CD4-positive, alpha-beta memory T cell (primary cell): ENCODE results near the gene SCO1. TPM values are rescaled to one million over a fixed set of nuclear protein-coding genes. Genes with fewer than 3 reads are reported as not detected.

Experiments
- CTCF ChIA-PET: fragments of 350-600 bp; sonication (Branson Sonifier 250); formaldehyde crosslinking; loops from one replicate; lab custom pipeline; 2021; ENCODE audit warnings: inconsistent platforms; ENCODE audit not compliant: partially characterized antibody; lab: Charles Lee
- POLR2A ChIA-PET: fragments of 350-600 bp; sonication (Branson Sonifier 250); formaldehyde crosslinking; loops from one replicate; lab custom pipeline; 2021; ENCODE audit not compliant: partially characterized antibody; lab: Charles Lee
- DNase-seq, 5 donors: peaks; one replicate each; pipeline versions ENCODE4 v3.0.0 to v3.0.0-alpha.2; 2020 to 2022; ENCODE audit warnings: mixed read lengths in 1 of 5
- H3K27ac ChIP-seq: one replicate; pipeline ENCODE4 v1.7.0; 2013; ENCODE audit warnings: low read depth, low read length
- H3K27me3 ChIP-seq: 2 replicates; pipeline ENCODE4 v1.7.0; 2013; ENCODE audit warnings: mild to moderate bottlenecking, low read length, moderate library complexity; ENCODE audit not compliant: insufficient read depth
- H3K36me3 ChIP-seq: 2 replicates; pipeline ENCODE4 v1.7.0; 2013; ENCODE audit warnings: mild to moderate bottlenecking, low read length, moderate library complexity; ENCODE audit not compliant: insufficient read depth
- H3K4me1 ChIP-seq: 2 replicates; pipeline ENCODE4 v1.7.0; 2013; ENCODE audit warnings: mild to moderate bottlenecking, low read length, moderate library complexity; ENCODE audit not compliant: insufficient read depth
- H3K4me3 ChIP-seq, 2 donors: one replicate each; pipeline ENCODE4 v1.7.0; 2013; ENCODE audit warnings: low read length in 2 of 2, mild to moderate bottlenecking in 1 of 2
- H3K9me3 ChIP-seq, 2 donors: one replicate each; pipeline ENCODE4 v1.7.0; 2013; ENCODE audit warnings: low read length in 2 of 2, control low read depth in 1 of 2; ENCODE audit not compliant: control insufficient read depth in 1 of 2
- H3K27ac Mint-ChIP-seq, 7 donors: one replicate each; pipeline ENCODE4 v1.8.0; 2020 to 2021; ENCODE audit warnings: mixed read lengths in 7 of 7, mild to moderate bottlenecking in 6 of 7, inconsistent platforms in 3 of 7, moderate library complexity in 3 of 7
- H3K27me3 Mint-ChIP-seq, 2 donors: one replicate each; pipeline ENCODE4 v1.8.0; 2020 to 2021; ENCODE audit warnings: mixed read lengths in 2 of 2
- H3K36me3 Mint-ChIP-seq, 2 donors: one replicate each; pipeline ENCODE4 v1.8.0; 2020 to 2021; ENCODE audit warnings: mixed read lengths in 2 of 2, inconsistent platforms in 1 of 2, mild to moderate bottlenecking in 1 of 2
- H3K4me1 Mint-ChIP-seq, 4 donors: one replicate each; pipeline ENCODE4 v1.8.0; 2020 to 2021; ENCODE audit warnings: mixed read lengths in 4 of 4, mild to moderate bottlenecking in 1 of 4
- H3K4me3 Mint-ChIP-seq, 8 donors: one replicate each; pipeline ENCODE4 v1.8.0; 2020 to 2021; ENCODE audit warnings: mixed read lengths in 8 of 8, mild to moderate bottlenecking in 7 of 8, moderate library complexity in 6 of 8, inconsistent platforms in 3 of 8
- H3K9me3 Mint-ChIP-seq, 8 donors: one replicate each; pipeline ENCODE4 v1.8.0; 2020 to 2021; ENCODE audit warnings: mixed read lengths in 8 of 8, mild to moderate bottlenecking in 5 of 8, inconsistent platforms in 3 of 8, moderate library complexity in 1 of 8
- intact Hi-C: fragments of 100-400 bp; cut with micrococcal nuclease; formaldehyde crosslinking; loops from one replicate; pipeline ENCODE4 v1.15.1; 2023
- polyA plus RNA-seq, 2 donors: library from polyadenylated mRNA; unstranded; fragments of 300-500 nt; fragmentation: Illumina TruSeq; gene quantifications; one replicate each; pipeline ENCODE4 v1.2.3, GENCODE V29; 2021
- total RNA-seq, 2 experiments: library from RNA; stranded (reverse); gene quantifications; one replicate each; pipeline ENCODE4 v1.2.3, GENCODE V29; 2021

SCO1 gene
- total and polyA plus RNA-seq, 4 experiments from 2014 or later = 12.9 to 26.1 (median 23.1) TPM

DNA sequence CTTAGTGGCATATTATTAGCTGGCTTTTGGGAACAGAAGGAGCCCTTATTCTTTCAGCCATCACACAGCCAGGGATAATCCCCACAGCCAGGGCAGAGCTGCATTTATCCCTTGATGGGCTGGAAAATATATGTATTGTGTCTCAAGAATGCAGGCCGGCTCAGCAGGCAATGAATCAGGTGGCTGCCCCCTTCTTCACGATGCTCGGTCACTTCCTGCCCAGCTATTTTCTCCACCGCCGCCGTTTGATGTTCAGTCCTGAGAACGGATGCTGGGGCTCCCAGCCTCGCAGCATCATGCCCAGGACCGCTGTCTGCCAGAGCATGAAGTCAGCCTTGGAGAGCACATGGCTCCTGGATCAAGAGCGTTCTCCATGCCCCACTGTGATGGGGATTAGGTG is 35.9 kb downstream of the SCO1 start:
- no peak overlapping the region for H3K27ac Mint-ChIP-seq
- H3K9me3 Mint-ChIP-seq = no peaks in the 10 kb centered on the region
- intact Hi-C loops = no loop called here

GRCh38 chr17:10657879-10658278 is 39.5 kb downstream of the SCO1 start:
- H3K36me3 ChIP-seq = no peaks in the 10 kb centered on the region
- peaks cover 0 to 1% (median 0%) of the 10 kb centered on the region in 8 donors for H3K9me3 Mint-ChIP-seq
- CTCF ChIA-PET = interaction anchor here (1.5 kb wide), 1 partner anchor 12 kb away, joined by 9 read pairs; no protein-coding TSS in a partner anchor
- H3K4me3 ChIP-seq = no peak overlapping the region
- H3K36me3 Mint-ChIP-seq = peaks cover 12 to 13% of the 10 kb centered on the region in 2 donors
- H3K27ac Mint-ChIP-seq = no peak overlapping the region
- no peaks in the 10 kb centered on the region for H3K27me3 ChIP-seq
- H3K27ac ChIP-seq = no peak overlapping the region
- no peaks in the 10 kb centered on the region for H3K9me3 ChIP-seq
- DNase-seq = no peak
- no peaks in the 10 kb centered on the region for H3K4me1 ChIP-seq
- POLR2A ChIA-PET = no interaction called here
- H3K4me1 Mint-ChIP-seq = peaks cover 4 to 14% (median 11%) of the 10 kb centered on the region in 4 donors
- intact Hi-C loops = no loop called here
- H3K27me3 Mint-ChIP-seq = no peaks in the 10 kb centered on the region
- no peak overlapping the region for H3K4me3 Mint-ChIP-seq

More for the DNA sequence above, 35.9 kb downstream of the SCO1 start:
- no peak for DNase-seq
- Histone ChIP-seq H3K4me3 (no peak overlapping the region), H3K36me3 (no peaks in the 10 kb centered on the region), H3K4me1 (no peaks in the 10 kb centered on the region), H3K9me3 (no peaks in the 10 kb centered on the region), H3K27ac (no peak overlapping the region), H3K27me3 (no peaks in the 10 kb centered on the region)
- H3K4me3 Mint-ChIP-seq = no peak overlapping the region
- CTCF ChIA-PET = interaction anchor here (0.7 to 6.4 kb wide), 5 partner anchors 9 to 183 kb away, joined by 3 to 26 read pairs (median 3); no protein-coding TSS in a partner anchor
- peaks cover 17 to 18% of the 10 kb centered on the region in 2 donors for H3K36me3 Mint-ChIP-seq
- no peaks in the 10 kb centered on the region for H3K4me1 Mint-ChIP-seq
- POLR2A ChIA-PET = no interaction called here
- no peaks in the 10 kb centered on the region for H3K27me3 Mint-ChIP-seq

DNA sequence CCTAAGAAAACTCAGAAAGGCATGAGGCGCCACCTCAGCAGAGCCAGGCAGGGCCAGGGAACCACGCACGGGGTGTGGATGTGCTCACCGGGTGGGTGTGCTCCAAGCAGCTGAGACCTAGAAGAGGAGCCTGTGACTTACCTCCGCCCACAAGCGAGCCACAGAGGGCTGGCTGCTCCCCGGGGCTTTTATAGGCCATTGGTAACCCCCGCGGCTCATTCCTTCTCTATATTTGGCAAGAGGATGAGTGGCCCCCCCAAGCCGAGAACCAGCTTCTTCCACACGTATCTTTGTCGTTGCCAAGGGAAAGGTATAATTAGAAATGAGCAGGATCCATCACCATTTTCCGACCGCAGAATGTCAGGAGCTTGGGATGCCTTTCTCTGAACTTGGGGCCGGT is 40.2 kb downstream of the SCO1 start, which contains the start of gene MYH3:
Gene MYH3, minus strand, starts transcription at position 162 of the 400 bp plus-strand sequence. CDS start 2,245 bp downstream, outside the sequence.
- Histone ChIP-seq H3K9me3 (no peaks in the 10 kb centered on the region), H3K27ac (no peak within 1 kb of the TSS), H3K4me1 (no peaks in the 10 kb centered on the region), H3K27me3 (no peaks in the 10 kb centered on the region), H3K4me3 (no peak within 1 kb of the TSS), H3K36me3 (no peaks in the 10 kb centered on the region)
- ChIA-PET CTCF (interaction anchor here (1.5 kb wide), 1 partner anchor 11 kb away, joined by 9 read pairs; no protein-coding TSS in a partner anchor), POLR2A (no interaction called here)
- no peak for DNase-seq
- Mint-ChIP-seq H3K36me3 (peaks cover 12 to 13% of the 10 kb centered on the region in 2 donors), H3K9me3 (peaks cover 0 to 1% (median 0%) of the 10 kb centered on the region in 8 donors), H3K4me3 (peak within 1 kb of the TSS in 1 of 8 donors; percentile 38), H3K27me3 (no peaks in the 10 kb centered on the region), H3K27ac (no peak within 1 kb of the TSS), H3K4me1 (peaks cover 5 to 16% (median 12%) of the 10 kb centered on the region in 4 donors)
- intact Hi-C loops = no loop called here

DNA sequence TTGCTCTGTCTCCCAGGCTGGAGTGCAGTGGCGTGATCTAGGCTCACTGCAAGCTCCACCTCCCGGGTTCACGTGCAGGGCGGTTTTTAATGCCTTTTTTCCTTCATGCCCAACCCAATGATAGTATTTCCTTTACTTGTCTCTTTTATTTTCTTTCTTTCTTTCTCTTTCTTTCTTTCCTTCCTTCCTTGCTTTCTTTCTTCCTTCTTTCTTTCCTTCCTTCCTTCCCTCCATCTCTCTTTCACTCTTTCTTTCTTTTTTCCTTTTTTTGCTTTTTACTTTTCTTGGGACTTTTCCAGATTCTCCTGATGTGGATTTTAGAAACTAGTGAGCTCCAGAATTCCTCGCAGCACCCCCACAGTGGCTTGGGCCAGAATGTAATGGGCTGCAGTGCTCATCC is 43.3 kb downstream of the SCO1 start:
- CTCF ChIA-PET = interaction anchor here (0.7 to 1.4 kb wide), 4 partner anchors 9 to 191 kb away, joined by 3 to 6 read pairs (median 4); no protein-coding TSS in a partner anchor
- Histone ChIP-seq H3K36me3 (no peaks in the 10 kb centered on the region), H3K27me3 (no peaks in the 10 kb centered on the region), H3K9me3 (no peaks in the 10 kb centered on the region), H3K4me3 (no peak overlapping the region), H3K27ac (no peak overlapping the region), H3K4me1 (no peaks in the 10 kb centered on the region)
- intact Hi-C loops = no loop called here
- Mint-ChIP-seq H3K27ac (peak overlapping the region in 2 of 7 donors; percentile 46 to 62), H3K36me3 (peaks cover 3% of the 10 kb centered on the region in 2 donors), H3K4me1 (peaks cover 5 to 16% (median 12%) of the 10 kb centered on the region in 4 donors), H3K27me3 (no peaks in the 10 kb centered on the region), H3K9me3 (peaks cover 0 to 1% (median 0%) of the 10 kb centered on the region in 8 donors), H3K4me3 (no peak overlapping the region)
- DNase-seq = no peak
- POLR2A ChIA-PET = no interaction called here

DNA sequence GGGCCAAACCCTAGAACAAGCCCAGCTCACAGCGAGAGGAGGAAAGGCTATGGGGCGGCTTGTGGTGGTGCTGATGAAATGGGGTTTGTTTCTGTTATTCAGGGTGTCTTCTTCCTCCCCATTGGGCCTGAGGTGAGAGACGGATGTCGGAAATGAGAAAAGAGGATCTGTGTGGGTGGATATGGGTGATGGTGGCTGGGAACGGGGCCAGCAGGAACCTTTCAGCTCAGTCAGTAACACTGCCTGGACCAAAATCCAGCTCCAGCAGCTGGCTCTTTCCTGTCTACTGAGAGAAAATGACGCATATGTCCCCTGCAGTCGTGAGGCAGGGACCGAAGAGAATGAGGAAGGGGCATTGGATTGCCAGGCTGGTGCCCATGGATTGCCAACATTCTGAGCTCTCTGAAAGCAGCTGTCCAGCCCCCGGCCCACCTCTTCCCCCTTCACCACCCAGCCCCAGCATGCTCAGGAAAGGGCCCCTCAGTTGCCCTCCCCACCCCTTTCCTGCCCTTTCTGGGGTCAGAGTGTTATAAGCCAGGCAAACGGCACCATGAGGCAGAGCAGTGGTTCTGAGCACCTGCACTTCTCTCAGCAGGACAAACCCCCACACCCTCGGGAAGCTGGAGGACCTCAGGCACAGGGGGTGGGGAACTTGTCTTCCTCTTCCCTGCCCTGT is 44.2 kb downstream of the SCO1 start:
- POLR2A ChIA-PET = no interaction called here
- H3K27ac ChIP-seq = no peak overlapping the region
- intact Hi-C loops = no loop called here
- CTCF ChIA-PET = interaction anchor here (0.7 to 1.3 kb wide), 3 partner anchors 8 to 23 kb away, joined by 3 to 6 read pairs (median 3); no protein-coding TSS in a partner anchor
- no peak overlapping the region for H3K4me3 ChIP-seq
- H3K4me1 ChIP-seq = no peaks in the 10 kb centered on the region
- H3K27me3 Mint-ChIP-seq = no peaks in the 10 kb centered on the region
- peaks cover 0 to 1% of the 10 kb centered on the region in 2 donors for H3K36me3 Mint-ChIP-seq
- no peak for DNase-seq
- peaks cover 5 to 16% (median 12%) of the 10 kb centered on the region in 4 donors for H3K4me1 Mint-ChIP-seq
- peak overlapping the region in 4 of 7 donors; percentile 5 to 71 (median 34) for H3K27ac Mint-ChIP-seq
- no peaks in the 10 kb centered on the region for H3K9me3 ChIP-seq
- peak overlapping the region in 3 of 8 donors; percentile 32 to 64 (median 42) for H3K4me3 Mint-ChIP-seq
- H3K27me3 ChIP-seq = no peaks in the 10 kb centered on the region
- H3K9me3 Mint-ChIP-seq = peaks cover 0 to 1% (median 0%) of the 10 kb centered on the region in 8 donors
- H3K36me3 ChIP-seq = no peaks in the 10 kb centered on the region

DNA sequence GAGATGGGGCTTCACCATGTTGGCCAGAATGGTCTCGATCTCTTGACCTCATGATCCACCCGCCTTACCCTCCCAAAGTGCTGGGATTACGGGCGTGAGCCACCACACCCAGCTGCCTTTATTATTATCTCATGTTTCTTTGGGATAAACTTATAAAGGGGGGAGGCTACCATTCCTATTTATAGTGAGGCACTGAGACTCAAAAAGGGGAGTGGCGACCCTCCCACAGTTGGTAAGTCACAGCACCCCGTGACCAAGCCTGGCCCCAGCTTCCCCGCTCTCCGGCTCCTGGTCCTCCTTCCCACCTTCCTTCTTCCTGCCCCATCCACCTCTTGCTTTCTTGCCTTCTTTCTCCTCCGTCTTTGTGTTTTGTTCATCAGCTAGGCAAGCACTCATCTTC is 45.4 kb downstream of the SCO1 start:
- H3K27ac ChIP-seq = no peak overlapping the region
- H3K36me3 Mint-ChIP-seq = peaks cover 0 to 1% of the 10 kb centered on the region in 2 donors
- H3K4me1 ChIP-seq = no peaks in the 10 kb centered on the region
- ChIA-PET POLR2A (no interaction called here), CTCF (interaction anchor here (0.7 to 1.3 kb wide), 2 partner anchors 21 to 34 kb away, joined by 3 to 4 read pairs; no protein-coding TSS in a partner anchor)
- no peak for DNase-seq
- H3K36me3 ChIP-seq = no peaks in the 10 kb centered on the region
- H3K4me3 ChIP-seq = no peak overlapping the region
- no peak overlapping the region for H3K4me3 Mint-ChIP-seq
- H3K27me3 ChIP-seq = no peaks in the 10 kb centered on the region
- H3K9me3 ChIP-seq = no peaks in the 10 kb centered on the region
- peaks cover 0 to 1% (median 0%) of the 10 kb centered on the region in 8 donors for H3K9me3 Mint-ChIP-seq
- peak overlapping the region in 1 of 7 donors; percentile 43 for H3K27ac Mint-ChIP-seq
- no peaks in the 10 kb centered on the region for H3K27me3 Mint-ChIP-seq
- intact Hi-C loops = no loop called here
- peaks cover 5 to 16% (median 12%) of the 10 kb centered on the region in 4 donors for H3K4me1 Mint-ChIP-seq

DNA sequence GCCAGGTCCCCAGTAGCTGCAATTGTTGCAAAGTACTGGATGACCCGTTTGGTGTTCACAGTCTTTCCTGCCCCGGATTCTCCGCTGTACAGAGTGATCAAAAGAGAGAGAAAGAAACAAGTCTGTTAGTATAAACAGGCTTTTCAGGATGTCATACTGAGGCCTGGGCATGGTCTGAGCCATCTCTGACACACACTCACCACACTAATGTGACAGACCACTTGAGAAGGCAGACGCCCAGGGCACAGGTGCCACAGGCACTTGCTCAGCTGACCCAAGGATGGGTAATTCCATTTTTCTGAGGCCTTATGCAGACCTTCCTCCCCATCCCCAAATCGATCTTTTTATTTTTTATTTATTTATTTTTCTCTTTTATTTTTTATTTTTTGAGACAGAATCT is 47.7 kb downstream of the SCO1 start:
- no peaks in the 10 kb centered on the region for H3K27me3 ChIP-seq
- ChIA-PET CTCF (interaction anchor here (0.7 to 1.7 kb wide), 3 partner anchors 9 to 195 kb away, joined by 3 to 11 read pairs (median 5); no protein-coding TSS in a partner anchor), POLR2A (no interaction called here)
- DNase-seq = no peak
- H3K4me3 Mint-ChIP-seq = no peak overlapping the region
- intact Hi-C loops = no loop called here
- H3K4me1 ChIP-seq = no peaks in the 10 kb centered on the region
- peak overlapping the region in 1 of 7 donors; percentile 60 for H3K27ac Mint-ChIP-seq
- peaks cover 7 to 20% (median 13%) of the 10 kb centered on the region in 4 donors for H3K4me1 Mint-ChIP-seq
- H3K27me3 Mint-ChIP-seq = no peaks in the 10 kb centered on the region
- H3K36me3 ChIP-seq = no peaks in the 10 kb centered on the region
- H3K4me3 ChIP-seq = no peak overlapping the region
- no peaks in the 10 kb centered on the region for H3K9me3 ChIP-seq
- H3K27ac ChIP-seq = no peak overlapping the region
- H3K36me3 Mint-ChIP-seq = peaks cover 3 to 13% of the 10 kb centered on the region in 2 donors
- peaks cover 0 to 1% (median 0%) of the 10 kb centered on the region in 8 donors for H3K9me3 Mint-ChIP-seq
